Stimulated activated CD4-positive, alpha-beta T cell treated with anti-CD3 and anti-CD28 coated beads, Interleukin-15, amount 100 ng/mL, for 1 hour (primary cell): ENCODE measurements around the gene PLEKHA5.
"Not testable (repeated sequence)": the region's sequence is repeated elsewhere in the genome, so short reads cannot be mapped to it uniquely, and the experiment has no call there.

Source experiments
- DNase-seq, 2 donors: peaks; one replicate each; pipeline ENCODE4 v3.0.0-alpha.2; 2020; ENCODE audit warnings: low read depth in 1 of 2, low spot score in 1 of 2

PLEKHA5 gene

DNA sequence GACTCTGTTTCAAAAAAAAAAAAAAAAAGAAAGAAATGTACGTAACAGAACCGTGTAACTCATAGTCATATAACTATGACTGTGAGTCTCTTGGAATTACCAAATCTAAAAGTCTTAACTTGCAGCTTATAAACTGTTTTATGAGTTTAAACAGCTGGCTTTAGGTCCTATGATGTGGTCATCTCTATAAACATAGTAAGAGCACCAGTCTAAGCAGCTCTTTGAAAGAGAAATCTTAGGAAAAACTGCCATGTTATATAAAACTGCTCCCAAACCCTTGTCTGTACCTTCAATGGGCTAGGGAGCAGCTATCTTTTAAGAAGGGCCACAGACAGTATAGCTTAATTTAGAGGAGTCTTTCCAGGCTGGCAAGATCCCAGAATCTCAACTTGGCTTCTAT is 194.3 kb downstream of the PLEKHA5 start:
- no peak for DNase-seq

DNA sequence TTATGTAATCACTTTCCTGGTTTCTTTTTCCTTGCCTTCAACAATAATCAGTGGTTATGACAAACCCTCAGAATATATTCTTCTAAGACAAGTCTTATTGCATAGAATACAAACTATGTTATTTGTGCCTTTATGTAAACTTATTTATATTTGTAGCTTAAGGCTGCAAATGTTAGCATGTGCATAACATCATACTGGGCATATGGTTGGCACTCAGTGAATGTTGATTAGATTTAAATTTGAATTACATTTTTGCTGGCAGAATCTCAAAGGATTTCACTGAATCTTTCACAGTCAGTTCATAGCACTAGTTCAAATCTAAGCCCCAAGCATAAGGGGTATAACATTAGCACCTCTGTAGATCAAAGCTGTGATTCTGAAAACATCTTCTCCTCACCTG is 196.6 kb downstream of the PLEKHA5 start:
- no peak for DNase-seq

DNA sequence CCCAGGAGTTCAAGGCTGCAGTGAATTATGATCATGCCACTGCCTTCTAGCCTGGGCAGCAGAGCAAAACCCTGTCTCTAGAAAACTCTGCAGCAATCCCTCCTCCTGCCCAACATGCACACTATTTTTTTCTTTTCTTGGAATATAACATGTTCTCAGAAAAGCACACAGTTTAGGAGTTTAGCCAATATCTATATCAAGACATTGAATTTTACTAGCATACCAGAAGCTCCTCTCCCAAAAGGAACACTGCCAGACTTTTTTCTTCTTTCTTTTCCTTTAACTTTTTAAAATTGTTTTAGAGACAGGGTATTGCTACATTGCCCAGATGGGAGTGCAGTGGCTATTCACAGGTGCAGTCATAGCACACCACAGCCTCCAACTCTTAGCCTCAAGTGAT is 202.7 kb downstream of the PLEKHA5 start:
- no peak for DNase-seq

DNA sequence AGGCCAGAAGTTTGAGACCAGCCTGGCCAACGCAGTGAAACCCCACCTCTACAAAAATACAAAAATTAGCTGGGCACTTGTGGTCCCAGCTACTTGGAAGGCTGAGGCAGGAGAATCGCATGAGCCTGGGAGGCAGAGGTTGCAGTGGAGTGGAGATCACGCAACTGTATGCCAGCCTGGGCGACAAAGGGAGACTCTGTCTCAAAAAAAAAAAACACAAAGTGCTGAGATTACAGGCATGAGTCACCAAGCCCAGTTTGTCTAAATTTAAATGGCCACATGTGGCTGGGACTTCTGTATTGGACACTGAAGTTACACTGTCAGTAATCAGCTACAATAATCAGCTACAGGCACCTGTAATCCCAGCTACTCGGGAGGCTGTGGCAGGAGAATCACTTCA is 208.9 kb downstream of the PLEKHA5 start:
- DNase-seq, result no peak

DNA sequence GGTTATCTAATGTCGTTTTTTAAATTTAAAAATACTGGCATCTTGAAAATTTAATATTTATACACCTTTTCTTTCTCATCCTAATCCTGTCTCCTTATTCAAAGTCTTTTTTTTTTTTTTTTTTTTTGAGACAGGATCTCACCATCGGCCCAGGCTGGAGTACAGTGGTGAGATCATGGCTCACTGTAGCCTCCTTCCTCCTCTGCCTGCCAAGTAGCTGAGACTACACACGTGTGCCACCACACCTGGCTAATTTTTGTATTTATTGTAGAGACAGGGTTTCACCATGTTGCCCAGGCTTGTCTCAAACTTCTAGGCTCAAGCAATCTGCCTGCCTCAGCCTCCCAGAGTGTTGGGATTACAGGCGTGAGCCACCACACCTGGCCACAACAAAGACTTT is 221.3 kb downstream of the PLEKHA5 start:
- DNase-seq, result not testable (repeated sequence)

DNA sequence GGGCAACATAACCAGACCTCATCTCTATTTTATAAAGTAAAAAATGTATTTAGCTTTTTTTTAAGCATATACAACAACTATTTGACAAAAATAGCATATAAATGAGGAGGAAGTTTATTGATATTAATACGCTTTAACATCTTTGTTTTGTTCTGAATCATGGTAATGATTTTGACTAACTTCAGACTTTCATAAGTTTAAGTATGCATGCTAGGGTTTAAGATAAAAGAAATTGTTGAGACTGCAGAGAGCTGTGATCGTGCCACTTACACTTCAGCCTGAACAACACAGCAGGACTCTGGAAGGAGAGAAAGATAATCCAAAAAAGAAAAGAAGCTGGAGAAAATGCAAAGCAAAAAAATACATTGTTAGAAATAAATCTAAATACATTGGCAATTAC is 221.8 kb downstream of the PLEKHA5 start:
- DNase-seq, result no peak

DNA sequence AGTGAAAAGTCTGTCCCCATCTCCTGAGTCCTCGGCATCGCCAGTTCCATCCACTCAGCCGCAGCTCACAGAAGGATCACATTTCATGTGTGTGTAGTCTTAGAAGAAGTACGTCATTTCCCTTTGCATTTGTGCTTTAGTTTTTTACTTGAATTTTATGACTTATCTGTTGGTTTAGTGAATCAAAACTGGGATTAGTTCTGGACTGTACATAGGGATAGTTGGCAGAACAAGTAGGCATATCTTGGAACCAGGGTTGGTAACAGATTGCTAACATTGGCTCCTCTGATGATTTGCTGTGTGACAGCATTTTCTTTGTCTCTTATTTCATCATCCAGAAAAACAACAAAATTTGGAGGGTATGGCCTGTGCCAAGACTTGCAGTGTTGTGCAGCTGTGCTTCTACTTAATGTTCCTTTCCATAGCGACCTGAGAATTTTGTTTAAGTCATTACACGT is 240.2 kb downstream of the PLEKHA5 start:
- no peak for DNase-seq

DNA sequence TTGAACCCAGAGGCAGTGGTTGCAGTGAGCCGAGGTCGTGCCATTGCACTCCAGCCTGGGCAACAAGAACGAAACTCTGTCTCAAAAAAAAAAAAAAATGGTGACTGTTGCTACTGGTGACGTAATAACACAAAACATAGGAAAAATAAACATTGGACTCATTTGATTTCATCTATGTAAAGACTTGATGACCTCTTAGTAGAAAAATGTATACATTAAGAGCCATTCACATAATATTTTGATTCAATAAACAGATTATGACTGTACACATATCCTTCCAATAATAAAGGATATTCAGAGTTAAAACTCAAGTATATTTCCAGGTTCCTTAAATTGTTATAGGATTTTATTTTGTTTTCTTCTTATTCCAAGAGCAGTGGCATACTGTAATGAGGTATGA is 244.1 kb downstream of the PLEKHA5 start:
- DNase-seq, result no peak

DNA sequence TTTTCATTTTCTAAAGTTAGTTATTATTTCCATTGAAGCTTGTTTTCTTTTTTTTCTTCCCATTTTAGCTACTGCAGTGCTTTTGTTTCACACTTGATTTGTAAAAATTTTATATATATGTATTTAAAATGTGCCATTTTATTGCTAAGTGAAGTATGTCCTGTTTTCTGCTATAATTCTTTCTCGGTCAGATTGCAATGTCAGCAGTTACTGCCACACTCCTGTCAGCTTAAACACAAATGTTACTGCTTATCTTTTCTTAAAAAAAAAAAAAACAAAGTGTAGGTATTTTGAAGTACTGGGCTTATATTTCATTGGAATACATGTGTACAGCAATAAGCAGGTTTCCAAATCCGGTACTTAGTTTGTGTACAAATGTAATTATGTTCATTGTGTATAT is 246.4 kb downstream of the PLEKHA5 start:
- DNase-seq, result no peak

DNA sequence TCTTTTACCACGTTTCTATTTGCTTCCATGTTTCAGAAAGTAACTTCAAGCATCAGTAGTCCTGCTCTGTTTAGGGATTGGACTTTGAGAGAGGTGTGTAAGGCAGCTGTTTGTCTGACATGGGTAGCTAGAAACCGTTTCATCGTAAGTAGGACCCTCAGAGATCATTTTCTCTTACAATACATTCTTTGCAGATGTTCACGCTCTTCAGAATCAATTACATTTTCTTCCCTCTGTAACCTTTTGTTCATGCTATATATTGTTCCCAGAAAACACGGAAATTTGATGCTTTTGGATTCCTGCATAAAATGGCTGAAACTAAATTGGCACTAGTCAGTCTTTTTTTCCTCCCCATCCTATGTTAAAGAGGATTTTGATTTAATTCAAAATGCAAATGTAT is 247.2 kb downstream of the PLEKHA5 start:
- no peak for DNase-seq

DNA sequence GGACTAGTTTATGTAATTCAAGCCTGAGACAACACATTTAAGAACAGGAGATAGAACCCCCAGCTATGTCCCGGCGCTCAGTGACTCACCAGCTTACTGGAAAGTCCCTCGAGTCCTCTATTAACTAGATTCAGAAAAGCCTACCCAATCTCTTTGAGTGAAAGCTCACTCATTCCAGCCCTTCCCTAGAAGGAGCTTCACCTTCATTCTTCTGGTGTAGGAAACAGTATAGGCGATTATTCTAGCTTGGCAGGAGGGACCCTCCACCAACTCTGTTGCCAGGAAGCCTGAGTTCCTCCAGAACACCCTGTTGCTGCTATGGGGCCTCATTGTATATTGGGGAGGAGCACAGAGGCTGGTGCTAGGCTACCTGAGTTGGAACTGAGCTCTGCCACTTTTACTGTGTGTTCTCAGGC is 252.6 kb downstream of the PLEKHA5 start:
- peak in 1 of 2 donors; percentile 11 for DNase-seq

DNA sequence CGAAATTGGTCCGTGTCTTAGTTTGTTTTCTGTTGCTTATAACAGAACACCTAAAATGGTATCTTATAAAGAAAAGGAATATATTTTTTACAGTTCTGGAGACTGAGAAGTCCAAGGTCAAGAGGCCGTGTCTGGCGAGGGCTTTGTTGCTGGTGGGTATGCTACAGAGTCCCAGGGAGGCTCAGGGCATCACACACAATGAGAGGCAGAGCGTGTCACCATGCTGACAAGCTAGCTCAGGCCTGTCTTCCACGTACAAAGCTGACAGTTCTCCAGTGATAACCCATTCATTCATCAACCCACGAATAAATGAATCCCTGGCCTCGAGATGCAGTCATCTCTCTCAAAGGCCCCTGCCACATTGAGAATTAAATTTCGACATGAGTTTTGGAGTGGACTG is 253.0 kb downstream of the PLEKHA5 start:
- no peak for DNase-seq

DNA sequence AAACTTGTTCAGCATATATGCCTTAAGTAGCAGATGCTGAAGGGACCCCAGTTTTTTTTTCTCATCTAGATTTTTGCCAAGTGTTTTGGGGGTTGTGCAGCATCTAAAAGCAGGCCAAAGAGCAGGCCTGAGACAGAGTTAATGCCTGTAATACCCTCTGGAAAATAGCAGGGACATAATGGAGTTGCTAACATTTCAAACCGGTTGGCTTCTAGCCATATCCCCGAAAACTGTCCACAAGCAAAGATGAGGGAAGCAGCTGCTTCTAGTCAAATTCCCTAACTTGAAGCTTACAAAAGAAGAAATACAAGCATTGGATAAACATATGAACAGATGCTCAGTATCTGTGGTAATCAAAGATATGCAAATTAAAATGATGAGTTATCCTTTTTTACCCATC is 257.6 kb downstream of the PLEKHA5 start:
- no peak for DNase-seq

DNA sequence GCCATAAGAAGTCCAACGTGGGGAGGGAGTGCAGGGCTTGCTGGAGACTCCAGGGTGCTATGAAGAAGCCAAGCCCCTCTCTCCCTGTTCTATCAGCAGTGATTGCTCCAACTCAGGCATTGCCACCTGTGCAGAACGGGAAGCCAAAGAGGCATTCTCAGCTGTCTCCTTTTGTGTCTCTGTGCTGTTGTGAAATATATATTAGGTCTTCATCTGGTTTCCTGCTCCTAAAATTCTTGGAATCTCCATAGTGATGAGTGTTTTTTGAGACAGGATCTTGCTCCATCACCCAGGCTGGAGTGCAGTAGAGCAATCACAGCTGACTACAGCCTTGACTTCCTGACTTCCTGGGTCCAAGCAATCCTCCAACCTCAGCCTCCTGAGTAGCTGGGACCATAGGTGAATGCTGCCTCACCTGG is 258.6 kb downstream of the PLEKHA5 start:
- no peak for DNase-seq

DNA sequence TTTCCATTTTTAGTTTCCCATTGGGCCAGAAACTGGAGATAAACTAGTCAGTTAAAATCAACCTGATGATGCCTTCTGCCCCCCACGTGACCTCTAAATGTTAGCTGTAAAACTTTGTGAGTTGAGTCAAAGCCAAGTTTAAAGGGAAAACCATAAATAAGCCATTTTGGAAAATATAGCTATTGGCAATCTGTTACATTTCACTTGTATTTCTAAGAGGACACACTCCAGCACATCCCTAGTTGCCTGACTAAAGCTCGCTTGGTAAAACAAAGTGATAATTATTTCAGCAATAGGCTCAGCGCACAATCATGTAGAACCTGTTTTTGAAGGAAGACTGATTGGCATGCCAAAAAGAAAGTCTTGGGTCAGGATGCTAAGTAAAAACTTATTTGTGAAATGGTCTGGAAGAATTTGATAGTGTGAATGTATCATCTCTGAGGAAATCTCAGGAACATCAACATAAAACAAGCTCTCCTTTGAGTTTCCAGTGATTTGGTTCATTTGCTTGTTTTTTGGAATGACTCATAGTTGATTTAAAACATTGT is 260.6 kb downstream of the PLEKHA5 start:
- DNase-seq, result no peak

DNA sequence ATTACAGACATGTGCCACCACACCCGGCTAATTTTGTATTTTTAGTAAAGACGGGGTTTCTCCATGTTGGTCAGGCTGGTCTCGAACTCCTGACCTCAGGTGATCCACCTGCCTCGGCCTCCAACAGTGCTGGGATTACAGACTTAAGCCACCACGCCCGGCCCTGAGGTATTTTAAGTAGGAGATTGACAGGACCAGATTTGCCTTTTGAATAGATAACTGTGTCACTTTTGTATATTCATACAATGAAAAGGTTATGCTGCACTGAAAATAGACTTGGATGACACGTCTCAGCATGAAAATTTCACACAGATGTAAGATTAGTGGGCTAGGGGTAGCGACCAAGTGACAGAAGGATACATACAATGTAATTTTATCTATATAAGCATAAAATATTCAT is 263.1 kb downstream of the PLEKHA5 start:
- not testable (repeated sequence) for DNase-seq

DNA sequence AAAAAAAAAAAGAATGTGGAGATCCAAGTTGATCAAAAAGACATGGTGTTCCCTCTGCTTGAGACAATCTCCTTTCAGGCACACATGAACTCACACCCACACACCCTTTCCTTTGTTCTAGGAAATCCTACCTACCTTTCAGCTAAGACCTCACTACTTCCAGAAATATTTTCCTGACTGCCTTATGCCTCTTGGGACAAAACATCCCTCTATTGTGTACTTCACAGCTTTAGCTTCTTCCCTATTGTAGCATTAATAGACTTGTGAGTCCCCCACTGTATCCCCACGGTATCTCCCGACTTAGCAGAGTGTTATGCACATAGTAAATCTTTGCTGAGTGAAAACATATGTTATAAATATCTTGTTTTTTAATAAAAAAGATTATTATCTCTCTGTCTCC is 264.9 kb downstream of the PLEKHA5 start:
- no peak for DNase-seq

DNA sequence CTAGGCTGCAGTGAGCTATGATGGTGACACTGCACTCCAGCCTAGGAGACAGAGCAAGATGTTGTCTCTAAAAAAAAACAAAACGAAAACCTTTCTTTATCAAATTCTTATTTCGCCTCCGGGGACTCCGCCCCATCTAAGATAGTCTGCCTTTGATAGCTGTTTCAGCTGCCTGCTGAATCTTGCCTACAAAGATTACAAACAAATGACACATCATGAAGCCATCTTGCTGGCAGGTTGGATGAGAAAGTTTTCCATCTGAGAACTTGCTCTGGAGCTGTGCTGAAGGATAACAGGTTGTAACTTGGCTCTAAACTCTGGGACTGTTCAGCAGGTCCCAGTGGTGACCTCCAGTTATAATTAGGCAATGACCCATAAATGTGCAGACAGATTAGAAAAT is 268.0 kb downstream of the PLEKHA5 start:
- no peak for DNase-seq

DNA sequence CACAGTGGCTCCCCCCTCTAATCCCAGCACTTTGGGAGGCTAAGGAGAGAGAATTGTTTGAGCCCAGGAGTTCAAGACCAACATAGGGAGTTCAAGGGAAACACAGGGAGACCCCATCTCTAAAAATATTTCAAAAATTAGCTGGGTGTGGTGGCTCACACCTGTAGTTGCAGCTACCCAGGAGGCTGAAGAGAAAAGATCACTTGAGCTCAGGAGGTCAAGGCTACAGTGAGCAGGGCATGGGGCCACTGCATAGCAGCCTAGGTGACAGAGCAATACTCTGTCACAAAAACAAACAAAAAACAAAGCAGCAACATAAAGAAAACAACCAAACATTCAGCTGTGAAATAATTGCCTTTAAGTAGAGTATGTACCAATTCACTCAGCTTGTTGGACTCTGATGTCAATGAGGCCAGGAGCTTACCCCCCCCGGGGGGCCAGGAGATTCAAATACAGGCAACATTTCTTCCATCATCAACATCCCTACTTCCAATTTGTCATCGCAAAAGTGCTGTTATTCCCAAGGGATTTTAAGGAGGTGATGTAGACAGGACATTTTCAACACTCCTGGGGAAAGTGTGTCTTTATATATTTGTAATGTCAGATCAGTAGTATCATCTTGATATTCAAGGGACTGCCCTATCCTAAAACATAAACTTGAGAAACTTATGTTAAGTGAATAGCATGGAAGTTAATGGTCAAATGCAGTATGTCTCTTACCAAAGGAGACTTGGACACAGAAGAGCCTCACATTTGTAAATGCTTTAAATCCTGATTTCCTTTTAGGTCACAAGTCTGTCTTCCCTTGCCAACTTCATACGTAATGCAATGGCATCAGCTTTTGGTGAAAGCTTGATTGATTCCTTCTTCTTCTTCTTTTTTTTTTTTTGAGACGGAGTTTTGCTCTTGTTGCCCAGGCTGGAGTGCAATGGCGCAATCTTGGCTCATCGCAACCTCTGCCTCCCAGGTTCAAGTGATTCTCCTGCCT is 269.1 kb downstream of the PLEKHA5 start:
- no peak for DNase-seq

DNA sequence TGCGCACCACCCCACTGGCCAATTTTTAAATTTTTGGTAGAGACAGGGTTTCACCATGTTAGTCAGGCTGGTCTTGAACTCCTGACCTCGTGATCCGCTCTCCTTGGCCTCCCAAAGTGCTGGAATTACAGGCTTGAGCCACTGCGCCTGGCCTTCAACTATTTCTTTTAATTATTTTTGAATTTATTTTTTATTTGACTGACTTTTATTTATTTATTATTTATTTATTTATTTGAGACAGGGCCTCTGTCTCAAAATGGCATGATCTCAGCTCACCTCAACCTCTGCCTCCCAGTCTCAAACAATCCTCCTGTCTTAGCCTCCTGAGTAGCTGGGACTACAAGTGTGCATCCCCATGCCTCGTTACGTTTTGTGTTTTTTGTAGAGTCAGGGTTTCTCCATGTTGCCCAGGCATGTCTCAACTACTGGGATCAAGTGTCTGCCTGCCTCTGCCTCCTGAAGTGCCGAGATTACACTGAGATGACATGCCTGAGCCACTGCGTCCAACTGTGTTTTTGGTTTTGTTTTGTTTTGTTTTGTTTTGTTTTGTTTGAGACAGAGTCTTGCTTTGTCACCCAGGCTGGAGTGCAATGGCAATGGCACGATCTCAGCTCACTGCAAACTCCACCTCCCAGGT is 271.2 kb downstream of the PLEKHA5 start:
- not testable (repeated sequence) for DNase-seq

DNA sequence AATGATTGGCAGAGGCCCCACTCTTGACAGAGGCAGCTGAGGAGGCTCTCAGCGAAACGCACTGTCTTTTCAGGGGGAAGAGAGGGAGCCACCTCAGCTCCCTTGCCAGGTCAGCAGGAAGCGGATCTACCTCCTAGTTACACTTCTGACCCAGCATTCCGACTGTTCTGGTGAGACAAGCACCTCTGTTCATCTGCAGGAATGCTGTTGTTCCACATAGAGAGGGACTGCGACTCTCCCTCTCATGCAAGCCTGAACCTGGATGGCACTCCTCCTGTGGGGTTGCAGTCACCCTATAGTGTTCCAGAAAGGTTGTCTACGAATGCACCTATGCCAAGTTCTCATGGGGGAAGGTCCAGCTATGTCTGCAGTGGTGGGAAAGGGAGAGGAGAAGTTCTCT is 272.7 kb downstream of the PLEKHA5 start:
- DNase-seq, result no peak
